HG03097 (cell line): ENCODE measurements around the gene HOXD4.

Experiments used
- ATAC-seq: cut with Tn5 transposase; IDR thresholded peaks from one replicate; pipeline ENCODE4 v1.9.1; 2021; ENCODE audit not compliant: unreplicated experiment, low FRiP score

Gene HOXD4

GRCh38 chr2:176187200-176187898, 36.0 kb downstream of the HOXD4 start:
- no peak for ATAC-seq

DNA sequence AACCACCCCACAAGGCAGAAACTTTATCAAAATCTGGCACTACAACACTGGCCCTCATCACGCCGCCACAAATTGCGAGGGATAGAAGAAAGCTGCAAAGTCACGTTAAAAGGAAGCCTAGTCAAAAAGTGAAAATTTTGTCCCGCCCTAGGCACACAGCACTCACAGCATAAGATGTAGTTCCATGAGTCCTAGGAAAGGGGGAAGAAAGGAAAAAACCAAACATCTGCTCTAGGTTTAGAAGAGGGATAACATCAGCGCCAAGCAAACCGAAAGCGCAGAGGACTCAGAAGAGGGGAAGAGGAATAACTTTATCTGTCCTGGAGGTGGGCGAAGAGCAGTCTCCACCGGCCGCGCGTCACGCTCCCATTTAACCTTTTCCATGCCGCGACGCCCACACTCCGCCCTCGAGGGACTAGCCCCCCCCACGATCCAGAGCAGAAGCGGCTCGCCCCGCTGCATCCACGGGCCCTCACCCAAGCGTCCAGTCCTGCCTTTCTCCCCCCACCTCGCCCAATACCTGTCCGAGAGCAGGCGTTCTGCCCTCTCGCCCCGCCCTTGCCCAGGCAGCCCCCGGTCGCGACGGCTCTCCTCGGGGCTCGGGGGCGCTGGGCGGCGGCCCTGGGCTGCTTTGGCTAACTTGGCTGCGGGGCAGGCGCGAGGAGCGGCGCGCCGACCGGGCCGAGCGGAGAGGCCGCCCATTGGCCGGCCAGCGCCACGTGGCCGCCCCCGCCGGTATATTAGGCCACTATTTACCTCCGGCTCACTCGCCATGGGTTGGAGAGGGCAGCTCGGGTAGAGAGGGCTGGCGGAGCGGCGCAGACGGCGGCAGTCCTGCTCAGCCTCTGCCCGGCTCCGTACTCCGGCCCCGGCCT, 36.8 kb downstream of the HOXD4 start, which contains the start of gene HOXD1:
HOXD1 (plus strand) TSS at position 770 of the 875 bp plus-strand sequence. CDS start 134 bp downstream, outside the sequence.
- no peak for ATAC-seq

DNA sequence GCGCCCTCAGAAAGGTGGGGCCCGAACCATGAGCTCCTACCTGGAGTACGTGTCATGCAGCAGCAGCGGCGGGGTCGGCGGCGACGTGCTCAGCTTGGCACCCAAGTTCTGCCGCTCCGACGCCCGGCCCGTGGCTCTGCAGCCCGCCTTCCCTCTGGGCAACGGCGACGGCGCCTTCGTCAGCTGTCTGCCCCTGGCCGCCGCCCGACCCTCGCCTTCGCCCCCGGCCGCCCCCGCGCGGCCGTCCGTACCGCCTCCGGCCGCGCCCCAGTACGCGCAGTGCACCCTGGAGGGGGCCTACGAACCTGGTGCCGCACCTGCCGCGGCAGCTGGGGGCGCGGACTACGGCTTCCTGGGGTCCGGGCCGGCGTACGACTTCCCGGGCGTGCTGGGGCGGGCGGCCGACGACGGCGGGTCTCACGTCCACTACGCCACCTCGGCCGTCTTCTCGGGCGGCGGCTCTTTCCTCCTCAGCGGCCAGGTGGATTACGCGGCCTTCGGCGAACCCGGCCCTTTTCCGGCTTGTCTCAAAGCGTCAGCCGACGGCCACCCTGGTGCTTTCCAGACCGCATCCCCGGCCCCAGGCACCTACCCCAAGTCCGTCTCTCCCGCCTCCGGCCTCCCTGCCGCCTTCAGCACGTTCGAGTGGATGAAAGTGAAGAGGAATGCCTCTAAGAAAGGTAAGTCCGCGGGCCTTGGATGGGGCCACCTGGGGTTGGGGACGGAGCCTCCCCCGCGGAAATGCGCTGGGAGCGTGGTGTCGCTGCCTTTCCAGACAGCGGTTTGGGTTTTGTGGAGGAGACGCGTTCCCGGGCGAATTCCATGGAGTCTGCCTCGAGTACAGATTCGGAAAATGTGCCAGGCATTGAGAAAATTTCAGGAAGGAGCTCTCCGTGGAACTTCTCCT, 37.7 kb downstream of the HOXD4 start:
- no peak for ATAC-seq

GRCh38 chr2:176189681-176190641, 38.6 kb downstream of the HOXD4 start:
- no peak for ATAC-seq

GRCh38 chr2:176192351-176192750, 41.0 kb downstream of the HOXD4 start:
- no peak for ATAC-seq

GRCh38 chr2:176193048-176193447, 41.7 kb downstream of the HOXD4 start:
- ATAC-seq, result no peak

DNA sequence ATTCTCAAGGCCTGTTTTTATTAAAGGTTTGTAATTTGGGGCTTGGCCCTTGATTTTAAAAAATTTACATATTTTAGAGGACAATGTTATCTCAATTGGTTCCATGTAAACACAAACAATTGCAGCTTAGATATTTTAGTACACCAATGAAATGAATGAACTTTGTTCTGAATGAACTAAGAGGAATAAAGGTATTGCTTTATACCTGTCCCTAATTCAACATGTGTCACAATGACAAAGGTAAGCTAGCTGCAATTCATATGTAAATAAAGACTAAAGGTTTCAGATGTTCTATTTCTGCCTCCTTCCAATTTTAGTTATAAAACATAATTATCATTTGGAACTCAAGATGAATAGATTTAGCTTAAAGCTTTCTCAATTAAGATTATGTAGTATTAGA, 48.6 kb downstream of the HOXD4 start:
- ATAC-seq, result no peak

- ATAC-seq, result no peak
These were observed 49.6 kb downstream of the HOXD4 start for GRCh38 chr2:176200971-176201370.

DNA sequence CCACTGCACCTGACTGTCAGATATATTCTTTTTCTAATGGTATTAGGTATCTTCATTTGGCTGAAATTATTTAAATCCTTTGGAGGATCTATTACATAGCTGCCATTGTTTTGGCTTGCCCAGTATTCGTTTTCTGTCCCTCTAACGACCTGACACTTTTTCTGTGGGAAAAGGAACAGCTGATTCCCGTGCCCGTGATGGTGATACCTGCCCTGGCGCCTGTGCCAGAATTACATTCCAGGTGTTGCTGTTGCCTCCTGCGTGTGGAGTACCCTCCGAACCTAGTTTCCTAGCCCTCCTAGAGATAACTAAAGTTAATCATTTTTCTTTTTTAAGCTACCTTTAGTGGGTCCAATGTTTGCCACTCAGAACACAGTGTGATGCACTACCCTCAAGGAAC, 51.1 kb downstream of the HOXD4 start:
- ATAC-seq, result no peak
